Upper lobe of left lung (tissue), 6 donors: ENCODE data around the gene ADAMTS17. TPM values are rescaled to one million over a fixed set of nuclear protein-coding genes. Genes with fewer than 3 reads are reported as not detected.

Experiments
- ATAC-seq, 2 donors: fragments of 200-7000 bp; cut with Tn5 transposase; one replicate each; pipeline ENCODE4 v1.9.1; 2022; ENCODE audit warnings: mild to moderate bottlenecking in 2 of 2, moderate library complexity in 2 of 2; ENCODE audit not compliant: low FRiP score in 2 of 2
- DNase-seq, 2 donors: peaks; one replicate each; pipeline ENCODE4 v3.0.0-alpha.2; 2019 to 2020
- H3K27ac ChIP-seq, 4 donors: fragments of 200-600 bp; sonication (generic); one replicate each; pipeline ENCODE4 v1.5.1; 2016 to 2019
- H3K27me3 ChIP-seq, 4 donors: fragments of 200-600 bp; sonication (generic); one replicate each; pipeline ENCODE4 v1.5.1; 2017 to 2019
- H3K36me3 ChIP-seq, 4 donors: fragments of 200-600 bp; sonication (generic); one replicate each; pipeline ENCODE4 v1.5.1; 2016 to 2019
- H3K4me1 ChIP-seq, 4 donors: fragments of 200-600 bp; sonication (generic); one replicate each; pipeline ENCODE4 v1.5.1; 2018 to 2019
- H3K4me3 ChIP-seq, 4 donors: fragments of 200-600 bp; sonication (generic); one replicate each; pipeline ENCODE4 v1.5.1; 2017 to 2019; ENCODE audit warnings: mild to moderate bottlenecking in 2 of 4, moderate library complexity in 1 of 4
- H3K9me3 ChIP-seq, 4 donors: fragments of 200-600 bp; sonication (generic); one replicate each; pipeline ENCODE4 v1.5.1; 2018 to 2019
- CTCF ChIP-seq, 6 experiments: fragments of 450-650 bp in 4 of 6; fragments of 200-600 bp in 2 of 6; sonication (generic) in 2 of 6; IDR thresholded peaks; one replicate each; pipeline ENCODE4 v1.5.1; 2016 to 2019; ENCODE audit warnings: antibody characterized with exemption in 6 of 6
- EP300 ChIP-seq, 4 donors: sonication (generic); formaldehyde crosslinking; IDR thresholded peaks; one replicate each; pipeline ENCODE4 v1.5.1; 2017; ENCODE audit warnings: antibody characterized with exemption in 4 of 4, control low read depth in 2 of 4
- POLR2A ChIP-seq, 4 donors: fragments of 450-650 bp; IDR thresholded peaks; one replicate each; pipeline ENCODE4 v1.5.1; 2016 to 2017; ENCODE audit warnings: antibody characterized with exemption in 4 of 4, mild to moderate bottlenecking in 2 of 4
- POLR2AphosphoS5 ChIP-seq, 2 donors: sonication (generic); formaldehyde crosslinking; IDR thresholded peaks; one replicate each; pipeline ENCODE4 v1.5.1; 2017; ENCODE audit warnings: antibody characterized with exemption in 2 of 2
- WGBS, 2 donors: methylation state at CpG; one replicate each; pipeline ENCODE4 v1.1.5; 2017 to 2018; 5-methylcytosine and 5-hydroxymethylcytosine counted together
- total RNA-seq, 6 donors: library from RNA; depleted of rRNA in 4 of 6; stranded (reverse); fragments of >200 nt in 4 of 6; gene quantifications; one replicate each; pipeline versions ENCODE4 v1.1.0 to v1.2.1, GENCODE V29; 2016 to 2021
- donor health status: DM: no; HTN: no; CAD: no; lungs with moderate emphysema.
- donor health status: DM: no; HTN: yes; CAD: no; lungs with severe emphysema.

The ADAMTS17 gene
- total RNA-seq, 6 donors from 2014 or later: 3.2 to 11.5 (median 5.7) TPM

GRCh38 chr15:100311833-100312476 is 29.8 kb downstream of the ADAMTS17 start:
- TF ChIP-seq CTCF (IDR thresholded peaks at IDR 0.05): no peak
- TF ChIP-seq POLR2AphosphoS5 (IDR thresholded peaks at IDR 0.05): no peak
- TF ChIP-seq POLR2A (IDR thresholded peaks at IDR 0.05): no peak
- TF ChIP-seq EP300 (IDR thresholded peaks at IDR 0.05): no peak
- WGBS, 2 donors: 78 to 82% methylated on average over 7 to 8 of the region's 8 CpGs
- DNase-seq (peak in 1 of 2 donors; percentile 49), ATAC-seq (no peak)
- H3K4me1 ChIP-seq: peaks cover 0 to 6% (median 0%) of the 10 kb centered on the region in 4 donors
- no peaks in the 10 kb centered on the region for H3K36me3 ChIP-seq
- H3K27ac ChIP-seq: no peak overlapping the region
- no peaks in the 10 kb centered on the region for H3K27me3 ChIP-seq
- H3K9me3 ChIP-seq: peaks cover 0 to 3% (median 1%) of the 10 kb centered on the region in 4 donors
- H3K4me3 ChIP-seq: no peak overlapping the region

- Histone ChIP-seq H3K4me1 (peaks cover 0 to 6% (median 0%) of the 10 kb centered on the region in 4 donors), H3K27ac (no peak overlapping the region), H3K27me3 (no peaks in the 10 kb centered on the region), H3K36me3 (no peaks in the 10 kb centered on the region), H3K9me3 (peaks cover 0 to 3% (median 1%) of the 10 kb centered on the region in 4 donors), H3K4me3 (no peak overlapping the region)
- ATAC-seq (peak; percentile 30 to 69), DNase-seq (peak in 1 of 2 donors; percentile 60)
- WGBS, 2 donors: 69 to 79% methylated on average over 12 to 15 of the region's 15 CpGs
- no peak for TF ChIP-seq POLR2A (IDR thresholded peaks at IDR 0.05)
- TF ChIP-seq POLR2AphosphoS5 (IDR thresholded peaks at IDR 0.05): peak in 1 of 2 donors; percentile 30
Observed at GRCh38 chr15:100311154-100311625, 30.6 kb downstream of the ADAMTS17 start.

GRCh38 chr15:100310513-100311153 is 31.1 kb downstream of the ADAMTS17 start:
- Histone ChIP-seq H3K27me3 (no peaks in the 10 kb centered on the region), H3K4me1 (peaks cover 0 to 6% (median 0%) of the 10 kb centered on the region in 4 donors), H3K4me3 (no peak overlapping the region), H3K27ac (no peak overlapping the region), H3K9me3 (peaks cover 0 to 3% (median 1%) of the 10 kb centered on the region in 4 donors), H3K36me3 (no peaks in the 10 kb centered on the region)
- no peak for ATAC-seq
- 54 to 65% methylated on average over 13 to 14 of the region's 14 CpGs for whole genome bisulfite sequencing, 2 donors
- no peak for TF ChIP-seq POLR2A (IDR thresholded peaks at IDR 0.05)
- no peak for TF ChIP-seq POLR2AphosphoS5 (IDR thresholded peaks at IDR 0.05)
- no peak for TF ChIP-seq CTCF (IDR thresholded peaks at IDR 0.05)
- no peak for TF ChIP-seq EP300 (IDR thresholded peaks at IDR 0.05)
- no peak for DNase-seq

- Histone ChIP-seq H3K4me1 (peaks cover 0 to 6% (median 0%) of the 10 kb centered on the region in 4 donors), H3K4me3 (no peak overlapping the region), H3K27me3 (no peaks in the 10 kb centered on the region), H3K27ac (no peak overlapping the region), H3K9me3 (peaks cover 0 to 3% (median 1%) of the 10 kb centered on the region in 4 donors), H3K36me3 (no peaks in the 10 kb centered on the region)
- no peak for DNase-seq
- no peak for ATAC-seq
- WGBS, 2 donors: 29 to 42% methylated on average over 8 of the region's 8 CpGs
- no peak for TF ChIP-seq CTCF (IDR thresholded peaks at IDR 0.05)
- TF ChIP-seq EP300 (IDR thresholded peaks at IDR 0.05): no peak
- TF ChIP-seq POLR2A (IDR thresholded peaks at IDR 0.05): no peak
- no peak for TF ChIP-seq POLR2AphosphoS5 (IDR thresholded peaks at IDR 0.05)
Observed at GRCh38 chr15:100310041-100310405, 31.8 kb downstream of the ADAMTS17 start.
